KOPT-K1 (cell line): Measurements from ENCODE around the gene CXCL12.

Experiments used
- H3K27ac ChIP-seq: fragments of 200-600 bp; sonication (generic); 2 replicates; pipeline ENCODE4 v1.5.1; 2016; ENCODE audit warnings: antibody characterized with exemption, mild to moderate bottlenecking, low read depth, low read length; ENCODE audit not compliant: poor library complexity, severe bottlenecking
- H3K36me3 ChIP-seq: fragments of 200-600 bp; sonication (generic); 2 replicates; pipeline ENCODE4 v1.5.1; 2017; ENCODE audit warnings: antibody characterized with exemption, mild to moderate bottlenecking, low read length, moderate library complexity; ENCODE audit not compliant: insufficient read depth
- H3K9me3 ChIP-seq: fragments of 200-600 bp; sonication (generic); 2 replicates; pipeline ENCODE4 v1.5.1; 2017; ENCODE audit warnings: antibody characterized with exemption, low read length, mild to moderate bottlenecking; ENCODE audit not compliant: insufficient read depth, poor library complexity, severe bottlenecking

The CXCL12 gene

DNA sequence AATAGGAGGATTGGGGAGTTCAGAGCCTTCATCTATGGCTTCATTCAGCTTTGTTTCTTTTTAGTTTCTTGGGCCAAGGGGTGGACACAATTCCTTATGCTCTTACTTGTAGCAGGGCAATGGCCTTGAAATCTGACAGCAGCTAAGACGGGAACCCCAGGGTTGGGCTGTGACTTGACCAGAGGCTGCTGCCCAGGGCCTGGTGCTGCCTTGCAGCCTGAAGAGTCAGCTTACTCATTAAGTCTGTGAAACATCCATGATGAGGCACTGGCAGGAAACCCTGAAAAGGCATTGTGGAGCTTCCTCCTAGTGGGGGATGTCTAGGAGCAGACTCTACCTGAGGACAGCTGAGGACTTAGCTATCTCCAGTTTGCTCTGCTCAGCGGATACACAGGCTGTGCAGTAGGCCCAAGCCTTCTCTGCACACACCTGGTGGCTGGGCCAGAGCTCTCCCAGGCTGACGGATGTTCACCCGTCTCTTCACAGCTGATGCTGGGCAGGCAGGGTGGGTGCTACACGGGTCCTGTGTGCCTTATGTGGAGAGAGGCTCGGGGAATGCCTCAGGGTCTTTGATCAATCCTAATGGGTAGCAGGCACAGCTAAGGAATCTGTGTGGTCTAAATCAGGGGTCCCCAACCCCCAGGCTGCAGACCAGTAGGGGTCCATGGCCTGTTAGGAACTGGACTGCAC, 17.8 kb downstream of the CXCL12 start:
- Histone ChIP-seq H3K36me3 (no peaks in the 10 kb centered on the region), H3K27ac (no peak overlapping the region), H3K9me3 (no peaks in the 10 kb centered on the region)

DNA sequence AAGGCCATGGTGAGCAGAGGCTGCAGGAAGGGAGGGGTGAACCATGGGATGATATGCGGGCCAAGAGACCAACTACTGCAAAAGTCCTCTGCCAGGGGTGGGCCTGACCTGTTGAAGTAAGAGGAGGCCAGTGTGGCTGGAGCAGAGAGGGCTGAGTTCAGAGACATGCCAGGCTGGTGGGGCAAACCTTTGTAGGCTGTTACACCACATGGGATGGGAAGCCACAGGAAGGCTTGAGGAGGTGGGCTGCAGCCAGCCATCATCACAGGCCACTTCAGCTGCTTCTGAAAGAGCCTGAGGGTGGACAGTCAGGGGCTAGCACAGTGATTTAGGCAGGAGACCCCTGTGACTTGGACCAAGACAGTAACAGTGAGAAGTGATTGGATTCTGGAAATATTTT, 20.3 kb downstream of the CXCL12 start:
- H3K36me3 ChIP-seq: no peaks in the 10 kb centered on the region
- H3K9me3 ChIP-seq: no peaks in the 10 kb centered on the region
- no peak overlapping the region for H3K27ac ChIP-seq

DNA sequence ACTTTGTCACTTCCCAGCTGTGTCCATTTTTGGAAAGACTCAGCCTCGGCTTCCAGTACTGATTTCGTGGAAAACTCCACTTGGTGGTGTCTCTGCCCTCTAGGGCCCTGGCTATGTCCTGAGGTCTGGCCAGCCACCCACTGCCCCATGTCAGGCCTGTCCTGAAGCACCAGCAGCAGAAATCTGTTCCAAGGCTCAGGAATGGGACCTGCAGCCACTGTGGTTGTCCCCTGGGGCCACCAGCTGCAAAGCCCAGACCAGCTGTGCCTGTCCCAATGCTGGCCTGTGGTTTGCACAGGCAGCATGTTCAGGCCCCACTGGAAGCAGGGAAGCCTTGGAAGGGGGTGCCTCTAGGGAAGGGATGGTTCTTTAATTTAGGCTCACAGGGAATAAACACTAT, 21.2 kb downstream of the CXCL12 start:
- H3K27ac ChIP-seq: no peak overlapping the region
- H3K36me3 ChIP-seq: no peaks in the 10 kb centered on the region
- no peaks in the 10 kb centered on the region for H3K9me3 ChIP-seq

DNA sequence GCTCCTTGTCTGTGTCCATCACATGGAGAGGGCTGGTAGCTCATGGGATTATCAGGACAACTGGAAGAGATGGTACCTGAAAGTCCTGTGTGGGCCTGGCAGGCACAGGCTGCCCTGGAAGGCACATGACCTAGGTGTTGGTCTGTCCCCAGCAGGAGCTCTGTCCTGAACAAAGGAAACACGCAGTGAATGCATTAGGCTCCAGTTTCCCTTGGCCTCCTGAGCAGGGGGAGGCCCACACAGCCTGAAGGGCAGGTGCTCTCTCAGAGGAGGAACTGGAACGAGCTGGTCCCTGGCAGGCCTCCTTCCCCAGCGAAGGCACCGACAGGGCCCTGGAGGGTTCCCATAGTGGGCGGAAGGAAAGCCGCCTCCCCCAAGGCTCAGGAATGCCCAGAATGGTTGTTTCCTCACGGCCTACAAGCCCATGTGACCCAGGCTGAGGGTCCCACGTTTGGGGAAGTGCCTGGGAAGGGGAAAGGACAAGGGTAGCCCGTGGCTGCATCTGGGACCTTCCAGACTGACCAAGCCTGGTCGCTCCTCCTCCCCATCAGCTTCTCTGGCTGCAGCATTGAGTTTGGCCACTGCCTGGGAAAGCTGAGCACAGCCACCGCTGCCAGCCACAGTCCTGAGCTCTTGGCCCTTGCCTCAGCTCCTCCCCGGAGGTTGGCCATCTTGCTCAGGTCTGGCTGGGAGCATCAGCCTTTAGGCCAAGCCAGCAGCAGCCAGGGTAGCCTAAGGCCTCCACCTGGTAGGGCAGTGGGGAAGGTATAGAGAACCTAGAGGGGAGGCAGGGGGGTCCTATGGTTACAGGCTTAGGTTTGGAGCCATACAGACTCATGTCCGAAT, 21.8 kb downstream of the CXCL12 start:
- Histone ChIP-seq H3K9me3 (no peaks in the 10 kb centered on the region), H3K36me3 (no peaks in the 10 kb centered on the region), H3K27ac (no peak overlapping the region)

DNA sequence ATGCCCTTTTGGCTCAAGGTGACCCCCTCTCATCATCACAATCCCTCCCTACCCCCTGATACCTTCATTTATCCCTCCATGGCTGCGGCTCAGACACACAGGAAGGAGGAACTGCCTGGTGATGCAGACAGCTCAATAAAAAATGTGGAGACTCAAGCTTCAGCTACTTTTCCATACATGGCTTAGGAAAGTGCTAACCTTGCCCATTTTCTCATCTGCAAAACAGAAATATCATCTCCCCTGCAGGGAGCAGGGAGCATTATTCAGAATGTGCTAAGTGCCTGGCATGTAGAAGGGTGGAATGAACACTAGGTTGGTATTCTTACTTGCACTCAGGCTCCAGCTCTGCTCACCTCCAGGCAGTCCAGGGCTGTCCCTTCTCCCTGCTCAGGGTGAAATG, 23.8 kb downstream of the CXCL12 start:
- no peaks in the 10 kb centered on the region for H3K9me3 ChIP-seq
- H3K36me3 ChIP-seq: no peaks in the 10 kb centered on the region
- H3K27ac ChIP-seq: no peak overlapping the region

DNA sequence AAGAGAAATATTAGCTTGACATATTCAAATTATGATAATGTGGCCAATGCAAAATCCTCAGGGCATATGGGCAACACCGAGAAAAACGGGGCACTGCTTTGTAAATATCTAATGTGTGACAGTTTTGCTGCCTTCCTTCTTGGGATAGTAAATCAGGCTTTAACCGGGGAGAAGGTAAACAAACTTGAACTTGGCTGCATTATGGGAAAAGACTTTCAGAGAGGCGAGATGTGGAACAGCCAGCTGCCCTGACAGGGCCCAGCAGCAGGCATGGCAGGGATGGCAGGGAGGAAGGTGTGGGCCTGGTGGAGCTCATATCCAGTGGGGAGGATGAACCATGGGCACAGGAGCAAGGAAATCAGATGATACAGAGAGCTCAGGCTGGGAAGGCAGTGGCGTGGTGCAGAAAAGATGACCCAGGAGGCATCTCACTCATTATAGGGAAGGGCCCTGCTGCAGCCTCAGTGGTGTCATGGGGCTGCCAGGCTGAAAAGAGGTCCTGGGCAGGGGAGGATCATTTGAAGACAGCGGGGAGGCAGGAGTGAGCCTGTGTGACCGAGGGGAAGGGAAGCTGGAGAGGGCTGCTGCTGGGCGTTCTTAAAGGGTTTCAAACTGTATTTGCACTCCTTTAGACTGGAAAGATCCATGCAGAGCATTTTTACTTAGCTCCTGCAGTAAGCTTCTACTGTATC, 26.7 kb downstream of the CXCL12 start:
- H3K36me3 ChIP-seq: no peaks in the 10 kb centered on the region
- no peaks in the 10 kb centered on the region for H3K9me3 ChIP-seq
- no peak overlapping the region for H3K27ac ChIP-seq

DNA sequence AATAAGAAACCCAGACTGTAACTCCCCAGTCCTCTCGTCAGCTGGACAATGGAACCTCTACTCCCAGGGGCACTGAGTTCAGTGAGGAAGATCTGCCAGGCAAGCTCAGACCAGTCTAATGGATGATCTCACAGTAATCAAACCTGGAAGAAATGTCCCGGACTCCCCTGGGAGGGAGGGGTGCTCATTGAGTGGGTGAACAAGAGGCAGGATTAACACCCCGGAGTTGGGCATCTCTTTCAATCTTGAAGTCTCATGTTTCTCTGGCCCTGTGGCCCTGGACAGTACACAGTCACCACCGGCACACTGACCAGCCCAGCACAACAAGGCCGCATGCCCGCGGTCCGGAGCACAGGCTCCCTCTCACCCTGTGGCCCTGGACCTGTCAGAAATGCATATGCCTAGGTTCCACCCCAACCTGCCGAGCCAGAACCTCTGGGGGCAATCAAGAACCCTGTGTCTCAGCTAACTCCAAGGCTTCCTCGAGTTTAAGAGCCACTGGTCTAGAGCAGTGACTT, 27.8 kb downstream of the CXCL12 start:
- Histone ChIP-seq H3K9me3 (no peaks in the 10 kb centered on the region), H3K27ac (no peak overlapping the region), H3K36me3 (no peaks in the 10 kb centered on the region)

DNA sequence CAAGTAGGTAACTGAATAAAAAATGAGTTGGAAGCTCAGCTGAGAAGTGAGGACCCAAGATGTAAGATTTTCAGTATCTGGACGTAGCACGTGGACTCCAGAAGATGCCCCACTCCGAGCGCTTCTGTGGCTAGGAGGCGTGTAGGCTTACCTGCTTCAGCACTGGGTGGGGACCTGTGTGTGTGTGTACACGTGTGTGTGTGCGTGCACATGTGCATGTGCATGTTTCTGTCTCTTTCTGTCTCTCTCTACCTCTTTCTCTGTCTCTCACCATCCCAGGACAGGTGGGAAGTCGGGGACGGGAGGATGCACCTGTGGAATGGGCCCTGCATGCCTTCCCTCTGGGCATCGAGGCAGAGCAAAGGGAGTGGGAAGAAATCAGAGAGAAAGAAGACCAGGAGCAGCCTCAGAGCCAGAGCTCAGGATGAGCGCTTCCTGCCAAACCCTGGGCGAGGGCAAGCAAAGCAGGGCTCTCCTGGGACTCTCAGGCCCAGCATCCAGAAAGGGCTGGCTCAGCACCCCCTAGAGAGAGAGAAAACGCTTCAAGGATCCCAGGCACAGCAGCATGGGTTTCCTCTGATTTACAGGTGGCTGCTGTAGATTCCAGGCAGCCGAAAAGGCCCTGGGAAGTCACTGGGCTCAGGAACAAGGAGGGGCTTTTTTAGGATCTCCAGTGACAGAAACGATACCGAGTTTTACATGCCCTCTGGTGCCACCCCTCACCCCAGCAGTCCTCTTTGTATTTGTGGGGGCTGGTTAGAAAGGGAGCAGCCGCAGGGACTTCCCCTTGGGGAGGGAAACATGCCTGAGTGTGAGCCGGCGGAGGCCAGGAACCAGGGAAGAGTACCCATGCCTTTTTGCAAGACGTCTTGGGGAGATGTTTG, 28.5 kb downstream of the CXCL12 start:
- Histone ChIP-seq H3K27ac (no peak overlapping the region), H3K36me3 (no peaks in the 10 kb centered on the region), H3K9me3 (no peaks in the 10 kb centered on the region)

DNA sequence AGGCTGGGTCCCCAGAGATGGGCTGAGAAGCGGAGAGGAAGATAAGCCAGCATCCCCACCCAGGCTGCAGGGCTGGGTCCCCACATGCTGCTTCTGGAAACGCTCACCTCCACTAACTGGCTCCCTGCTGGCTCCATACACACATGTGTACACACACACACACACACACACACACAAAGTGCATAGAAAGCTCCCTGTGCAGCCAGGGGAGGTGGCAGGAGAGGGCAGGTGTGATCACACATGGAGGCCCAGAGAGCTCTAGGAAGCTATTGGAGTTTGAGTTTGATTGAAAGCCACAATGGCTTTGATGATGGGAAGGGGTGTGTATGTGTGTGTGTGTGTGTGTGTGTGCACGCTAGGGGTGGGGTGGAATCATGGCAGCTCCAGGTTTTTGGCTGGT, 29.3 kb downstream of the CXCL12 start:
- Histone ChIP-seq H3K36me3 (no peaks in the 10 kb centered on the region), H3K27ac (no peak overlapping the region), H3K9me3 (no peaks in the 10 kb centered on the region)

DNA sequence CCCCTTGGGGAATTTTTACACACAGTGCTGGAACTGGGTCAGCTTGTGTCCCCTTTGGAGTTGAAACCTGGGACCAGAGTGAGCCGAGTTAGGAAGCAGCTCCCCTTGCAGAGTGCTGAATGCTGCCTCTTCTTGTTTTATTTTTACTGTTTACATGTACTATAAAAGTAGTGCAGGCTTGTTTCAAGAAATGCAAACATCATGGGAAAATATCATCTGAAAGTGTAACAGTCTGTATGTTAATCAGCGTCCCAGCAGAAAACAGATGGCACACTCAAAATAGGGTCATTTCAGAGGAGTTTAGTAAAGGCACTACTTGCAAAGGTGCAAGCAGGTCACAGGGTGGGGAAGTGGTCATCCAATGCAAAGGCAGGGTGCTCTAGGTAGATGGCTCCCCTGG, 30.1 kb downstream of the CXCL12 start:
- H3K27ac ChIP-seq: no peak overlapping the region
- no peaks in the 10 kb centered on the region for H3K9me3 ChIP-seq
- no peaks in the 10 kb centered on the region for H3K36me3 ChIP-seq

DNA sequence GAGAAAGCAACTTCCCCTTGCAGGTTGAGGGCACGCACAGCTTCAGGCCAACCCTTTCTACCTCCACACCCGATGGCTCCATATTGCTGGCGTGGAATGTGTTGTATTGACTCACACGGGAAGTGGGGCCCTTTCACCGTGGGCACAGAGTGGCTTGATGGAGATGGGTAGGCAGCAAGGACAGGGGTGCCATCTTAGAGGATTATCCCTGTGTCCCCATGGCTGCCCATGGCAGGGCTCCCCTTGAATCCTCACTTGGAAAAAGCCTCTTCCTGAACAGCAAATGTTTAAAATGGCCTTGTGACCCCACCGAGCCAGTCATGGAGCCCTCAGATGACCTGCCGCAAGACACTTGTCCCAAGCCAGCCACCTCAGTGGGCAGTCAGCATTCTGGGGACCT, 31.2 kb downstream of the CXCL12 start:
- H3K36me3 ChIP-seq: no peaks in the 10 kb centered on the region

DNA sequence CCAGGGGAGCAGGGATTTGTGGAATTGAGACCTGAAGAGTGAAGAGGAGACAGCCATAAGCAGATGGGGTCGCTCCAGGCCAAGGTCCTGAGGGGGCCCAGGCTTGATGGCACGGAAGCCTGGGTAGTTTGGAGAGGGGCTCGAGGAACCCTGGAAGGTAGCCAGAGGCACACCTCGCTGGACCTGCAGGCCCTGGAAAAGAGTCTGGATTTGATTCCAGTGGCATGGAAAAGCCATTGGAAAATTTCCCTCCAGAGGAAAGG, 31.8 kb downstream of the CXCL12 start:
- no peaks in the 10 kb centered on the region for H3K9me3 ChIP-seq

More for the DNA sequence above, 31.2 kb downstream of the CXCL12 start:
- Histone ChIP-seq H3K9me3 (no peaks in the 10 kb centered on the region), H3K27ac (no peak overlapping the region)

DNA sequence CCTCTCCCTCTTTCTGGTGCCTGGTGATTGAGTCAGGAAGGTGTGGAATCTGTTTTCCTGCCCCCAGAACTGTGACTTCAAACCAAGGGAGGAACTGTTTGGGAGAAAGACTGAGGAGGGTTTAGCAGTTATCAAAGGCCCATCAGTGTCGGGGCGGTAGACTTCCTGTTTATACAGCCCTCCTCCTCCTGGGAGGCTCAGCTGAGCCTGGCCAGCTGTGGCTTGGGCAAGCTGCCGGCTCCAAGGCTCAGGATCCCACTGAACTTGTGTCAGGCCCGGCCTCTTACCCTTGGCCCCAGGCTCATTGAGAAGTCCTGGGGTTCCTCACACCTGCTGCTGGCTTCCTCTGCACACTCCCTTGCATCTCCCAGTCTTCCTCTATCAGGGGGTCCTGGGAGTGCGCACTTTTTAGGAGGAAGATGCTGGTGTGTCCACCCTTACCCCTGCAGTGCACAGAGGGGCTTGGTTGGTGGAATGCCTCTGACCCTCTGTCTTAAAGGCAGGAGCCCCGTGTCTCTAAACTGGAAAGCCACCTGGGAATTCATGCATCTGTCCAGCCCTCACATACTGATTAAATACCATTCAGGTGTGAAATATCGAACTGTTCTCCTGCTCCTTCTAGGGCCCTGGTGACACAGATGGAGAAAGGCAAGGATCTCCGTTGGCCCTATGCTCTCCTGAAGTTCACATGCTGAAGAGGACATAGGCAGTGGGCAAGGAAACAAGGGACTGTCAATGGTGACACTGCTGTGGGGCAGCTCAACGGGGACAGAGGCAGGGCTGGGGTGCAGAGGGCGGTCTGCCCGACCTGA, 32.4 kb downstream of the CXCL12 start:
- Histone ChIP-seq H3K36me3 (no peaks in the 10 kb centered on the region), H3K9me3 (no peaks in the 10 kb centered on the region), H3K27ac (no peak overlapping the region)

More for the DNA sequence above, 31.8 kb downstream of the CXCL12 start:
- H3K27ac ChIP-seq: no peak overlapping the region
- no peaks in the 10 kb centered on the region for H3K36me3 ChIP-seq

DNA sequence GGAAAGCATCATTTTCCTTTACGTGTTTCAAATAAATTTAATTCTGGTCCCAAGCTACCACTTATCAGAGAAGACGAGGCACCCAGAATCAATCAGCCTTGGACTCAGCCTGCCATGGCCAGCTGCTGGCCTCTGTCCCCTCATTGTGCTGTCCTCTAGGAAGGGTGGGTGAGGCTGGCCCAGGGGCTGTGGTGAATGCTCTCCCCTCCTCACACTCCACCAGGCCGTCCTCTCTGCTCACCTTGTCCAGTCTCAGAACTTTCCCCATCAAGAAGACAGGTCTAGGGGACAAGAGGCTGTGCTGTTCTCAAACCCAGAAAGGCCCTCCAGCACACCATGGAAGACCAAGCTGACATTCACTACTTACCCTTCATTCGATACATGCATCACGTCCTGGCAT, 36.4 kb downstream of the CXCL12 start:
- no peaks in the 10 kb centered on the region for H3K9me3 ChIP-seq
- no peak overlapping the region for H3K27ac ChIP-seq
- no peaks in the 10 kb centered on the region for H3K36me3 ChIP-seq
